KMS-11 (cell line): ENCODE data around the gene KAZN.

Experiments
- H2AFZ ChIP-seq: fragments of 200-600 bp; sonication (generic); 2 replicates; pipeline ENCODE4 v1.6.1; 2016; ENCODE audit warnings: antibody characterized with exemption, mixed run types, low read depth
- H3K27ac ChIP-seq: fragments of 200-600 bp; sonication (generic); 2 replicates; pipeline ENCODE4 v1.6.1; 2016; ENCODE audit warnings: mild to moderate bottlenecking, mixed run types
- H3K27me3 ChIP-seq: fragments of 200-600 bp; sonication (generic); 2 replicates; pipeline ENCODE4 v1.6.1; 2017; ENCODE audit warnings: mild to moderate bottlenecking, low read depth, mixed run types, moderate library complexity; ENCODE audit not compliant: insufficient read depth
- H3K36me3 ChIP-seq: fragments of 200-600 bp; sonication (generic); 2 replicates; pipeline ENCODE4 v1.6.1; 2017; ENCODE audit warnings: mild to moderate bottlenecking, mixed run types; ENCODE audit not compliant: insufficient read depth
- H3K4me1 ChIP-seq: fragments of 200-600 bp; sonication (generic); 2 replicates; pipeline ENCODE4 v1.6.1; 2016; ENCODE audit warnings: mild to moderate bottlenecking, low read depth, mixed run types; ENCODE audit not compliant: poor library complexity, severe bottlenecking
- H3K4me2 ChIP-seq: fragments of 200-600 bp; sonication (generic); 2 replicates; pipeline ENCODE4 v1.7.0; 2016; ENCODE audit warnings: mild to moderate bottlenecking, mixed run types
- H3K4me3 ChIP-seq: fragments of 200-600 bp; sonication (generic); IDR thresholded peaks from 2 replicates; pipeline ENCODE4 v1.6.1; 2017; ENCODE audit warnings: low read depth, low read length, mixed read lengths; ENCODE audit not compliant: insufficient read depth
- H3K79me2 ChIP-seq: fragments of 200-600 bp; sonication (generic); 2 replicates; pipeline ENCODE4 v1.6.1; 2016; ENCODE audit warnings: low read depth, mixed run types; ENCODE audit not compliant: insufficient read depth
- H3K9ac ChIP-seq: fragments of 200-600 bp; sonication (generic); 2 replicates; pipeline ENCODE4 v1.6.1; 2016; ENCODE audit warnings: mild to moderate bottlenecking, mixed run types
- H4K20me1 ChIP-seq: fragments of 200-600 bp; sonication (generic); 2 replicates; pipeline ENCODE4 v1.6.1; 2016; ENCODE audit warnings: mild to moderate bottlenecking, mixed run types; ENCODE audit not compliant: insufficient read depth
- TF ChIP-seq, protein P1 (sequence below): fragments of 200-600 bp; sonication (generic); conservative IDR thresholded peaks from 2 replicates; pipeline ENCODE4 v1.6.1; 2017; ENCODE audit warnings: low read depth, mild to moderate bottlenecking, antibody characterized with exemption, low read length, moderate library complexity, mixed read lengths

The KAZN gene

DNA sequence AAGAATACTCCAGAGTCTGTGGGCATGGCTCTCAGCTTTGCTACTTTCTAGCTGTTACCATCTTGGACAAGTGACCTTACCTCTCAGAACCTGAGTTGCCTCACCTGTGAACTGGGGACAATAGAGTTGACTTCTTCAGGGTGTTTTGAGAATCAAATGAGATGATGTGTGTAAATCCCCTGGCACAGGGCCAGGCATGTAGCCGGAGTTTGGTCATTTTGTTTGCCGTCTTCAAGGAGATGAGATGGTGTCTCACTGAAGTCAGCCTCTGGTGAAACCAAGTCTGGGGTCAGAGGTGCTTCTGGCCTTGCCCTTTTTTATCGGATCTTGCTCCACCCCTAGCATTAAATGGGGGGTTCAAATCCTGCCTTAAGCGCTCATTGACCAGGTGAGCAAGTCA lies 405.9 kb downstream of the KAZN start:
- TF ChIP-seq, protein P1, sequence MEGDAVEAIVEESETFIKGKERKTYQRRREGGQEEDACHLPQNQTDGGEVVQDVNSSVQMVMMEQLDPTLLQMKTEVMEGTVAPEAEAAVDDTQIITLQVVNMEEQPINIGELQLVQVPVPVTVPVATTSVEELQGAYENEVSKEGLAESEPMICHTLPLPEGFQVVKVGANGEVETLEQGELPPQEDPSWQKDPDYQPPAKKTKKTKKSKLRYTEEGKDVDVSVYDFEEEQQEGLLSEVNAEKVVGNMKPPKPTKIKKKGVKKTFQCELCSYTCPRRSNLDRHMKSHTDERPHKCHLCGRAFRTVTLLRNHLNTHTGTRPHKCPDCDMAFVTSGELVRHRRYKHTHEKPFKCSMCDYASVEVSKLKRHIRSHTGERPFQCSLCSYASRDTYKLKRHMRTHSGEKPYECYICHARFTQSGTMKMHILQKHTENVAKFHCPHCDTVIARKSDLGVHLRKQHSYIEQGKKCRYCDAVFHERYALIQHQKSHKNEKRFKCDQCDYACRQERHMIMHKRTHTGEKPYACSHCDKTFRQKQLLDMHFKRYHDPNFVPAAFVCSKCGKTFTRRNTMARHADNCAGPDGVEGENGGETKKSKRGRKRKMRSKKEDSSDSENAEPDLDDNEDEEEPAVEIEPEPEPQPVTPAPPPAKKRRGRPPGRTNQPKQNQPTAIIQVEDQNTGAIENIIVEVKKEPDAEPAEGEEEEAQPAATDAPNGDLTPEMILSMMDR, result no peak
- Histone ChIP-seq H3K36me3 (no peaks in the 10 kb centered on the region), H3K27ac (no peak overlapping the region), H3K4me1 (no peaks in the 10 kb centered on the region), H3K9ac (no peak overlapping the region), H3K4me2 (no peak overlapping the region), H3K27me3 (no peaks in the 10 kb centered on the region), H4K20me1 (no peaks in the 10 kb centered on the region), H2AFZ (no peak overlapping the region), H3K79me2 (no peaks in the 10 kb centered on the region), H3K4me3 (no peak overlapping the region)

- Histone ChIP-seq H3K36me3 (no peaks in the 10 kb centered on the region), H3K4me1 (no peaks in the 10 kb centered on the region), H3K27me3 (no peaks in the 10 kb centered on the region), H4K20me1 (no peaks in the 10 kb centered on the region), H3K27ac (no peak overlapping the region), H3K79me2 (no peaks in the 10 kb centered on the region), H2AFZ (no peak overlapping the region), H3K4me2 (no peak overlapping the region), H3K9ac (no peak overlapping the region), H3K4me3 (no peak overlapping the region)
- TF ChIP-seq, protein P1, result no peak
Measured at GRCh38 chr1:15005116-15005515, 406.6 kb downstream of the KAZN start.

GRCh38 chr1:15007368-15007767 lies 408.9 kb downstream of the KAZN start:
- H4K20me1 ChIP-seq, result no peaks in the 10 kb centered on the region
- H3K36me3 ChIP-seq, result no peaks in the 10 kb centered on the region
- no peak overlapping the region for H2AFZ ChIP-seq
- H3K79me2 ChIP-seq, result no peaks in the 10 kb centered on the region
- TF ChIP-seq, protein P1, result no peak
- no peak overlapping the region for H3K9ac ChIP-seq
- H3K4me3 ChIP-seq, result no peak overlapping the region
- no peak overlapping the region for H3K27ac ChIP-seq
- H3K4me1 ChIP-seq, result no peaks in the 10 kb centered on the region
- H3K4me2 ChIP-seq, result no peak overlapping the region
- no peaks in the 10 kb centered on the region for H3K27me3 ChIP-seq

DNA sequence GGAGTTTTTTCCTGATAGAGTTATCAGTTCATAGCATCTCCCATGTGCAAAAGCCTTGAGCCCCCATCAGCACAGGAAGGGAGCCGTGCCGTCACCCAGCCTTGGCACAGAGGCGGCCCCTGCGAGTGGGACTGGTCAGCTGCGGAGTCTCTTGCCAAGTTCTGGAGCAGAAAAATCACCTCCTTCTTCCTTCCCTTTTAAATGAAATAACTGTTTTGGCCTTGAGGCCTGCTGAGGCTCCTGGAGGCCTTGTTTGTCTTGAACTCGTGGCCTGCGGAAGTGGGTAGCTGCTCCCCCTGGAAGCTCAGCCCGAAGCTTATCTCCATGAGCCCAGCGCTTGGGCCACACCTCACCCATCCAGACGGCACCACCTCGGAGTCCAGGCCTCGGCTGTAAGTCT lies 409.4 kb downstream of the KAZN start:
- TF ChIP-seq, protein P1, result no peak
- no peak overlapping the region for H3K4me3 ChIP-seq
- H3K36me3 ChIP-seq, result no peaks in the 10 kb centered on the region
- H3K4me2 ChIP-seq, result no peak overlapping the region
- H4K20me1 ChIP-seq, result no peaks in the 10 kb centered on the region
- H3K9ac ChIP-seq, result no peak overlapping the region
- H2AFZ ChIP-seq, result no peak overlapping the region
- H3K79me2 ChIP-seq, result no peaks in the 10 kb centered on the region
- no peaks in the 10 kb centered on the region for H3K27me3 ChIP-seq
- no peak overlapping the region for H3K27ac ChIP-seq
- no peaks in the 10 kb centered on the region for H3K4me1 ChIP-seq
